Suppressor macrophage treated with lipopolysaccharide for 4 hours (primary cell): ENCODE data around the gene DNAJC10.

Experiments
- DNase-seq: peaks from one replicate; pipeline ENCODE4 v3.0.0-alpha.2; 2020

DNAJC10 gene

DNA sequence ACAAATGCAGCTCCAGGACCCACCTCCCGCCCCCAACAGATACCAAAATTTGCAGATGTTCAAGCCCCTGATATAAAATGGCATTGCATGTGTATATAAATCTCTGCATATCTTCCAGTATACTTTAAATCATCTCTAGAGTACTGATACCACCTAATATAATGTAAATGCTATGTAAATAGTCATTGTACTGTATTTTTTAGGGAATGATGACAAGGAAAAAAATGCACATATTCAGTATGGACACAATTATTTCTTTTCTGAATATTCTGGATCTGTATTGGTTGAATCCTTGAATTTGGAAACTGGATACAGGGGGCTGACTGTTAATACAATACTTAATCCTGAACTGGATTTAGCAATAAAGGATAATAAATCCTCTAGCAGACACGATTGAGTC, 82.7 kb downstream of the DNAJC10 start:
- no peak for DNase-seq

DNA sequence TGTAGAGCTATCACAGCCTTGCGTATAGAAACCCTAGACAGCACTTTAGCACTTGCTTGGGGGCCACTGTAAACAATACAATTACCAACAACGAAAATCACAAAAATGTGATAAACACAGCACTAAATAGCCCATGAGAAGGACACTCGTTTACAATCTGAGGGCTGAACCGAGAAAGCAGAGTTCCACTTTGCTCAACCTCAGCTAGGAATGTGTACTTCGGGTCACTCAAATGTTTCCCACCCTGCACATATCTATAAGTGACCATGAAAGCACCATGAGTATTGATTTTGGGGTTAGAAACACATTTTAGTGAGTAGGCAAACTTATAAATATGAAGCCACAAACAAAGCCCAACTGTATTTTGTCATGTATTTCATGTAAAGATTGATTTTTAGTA, 88.1 kb downstream of the DNAJC10 start:
- no peak for DNase-seq

GRCh38 chr2:182807319-182807718, 91.3 kb downstream of the DNAJC10 start:
- no peak for DNase-seq

GRCh38 chr2:182810087-182810486, 94.0 kb downstream of the DNAJC10 start:
- DNase-seq: no peak

DNA sequence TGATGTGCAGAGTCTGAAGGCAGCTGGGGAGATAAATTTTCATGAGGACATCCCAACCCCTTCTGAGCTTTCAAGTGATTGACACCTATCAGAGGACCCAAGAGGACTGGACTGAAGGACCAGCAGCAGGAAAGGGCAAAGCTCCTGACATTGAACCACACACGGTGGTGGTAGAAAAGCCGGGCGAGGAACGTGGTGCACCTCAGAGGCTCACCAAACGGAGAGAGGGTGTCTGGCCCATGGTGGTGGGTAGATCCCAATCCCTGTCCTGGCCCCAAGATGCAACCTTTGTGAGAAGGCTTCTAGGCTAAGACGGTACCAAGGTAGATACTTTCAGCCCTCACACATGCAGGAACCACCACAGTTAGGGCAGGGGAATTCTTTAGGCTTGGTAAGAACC, 98.3 kb downstream of the DNAJC10 start:
- DNase-seq: no peak

GRCh38 chr2:182814804-182815203, 98.7 kb downstream of the DNAJC10 start:
- DNase-seq: no peak

GRCh38 chr2:182816866-182817265, 100.8 kb downstream of the DNAJC10 start:
- DNase-seq: no peak

DNA sequence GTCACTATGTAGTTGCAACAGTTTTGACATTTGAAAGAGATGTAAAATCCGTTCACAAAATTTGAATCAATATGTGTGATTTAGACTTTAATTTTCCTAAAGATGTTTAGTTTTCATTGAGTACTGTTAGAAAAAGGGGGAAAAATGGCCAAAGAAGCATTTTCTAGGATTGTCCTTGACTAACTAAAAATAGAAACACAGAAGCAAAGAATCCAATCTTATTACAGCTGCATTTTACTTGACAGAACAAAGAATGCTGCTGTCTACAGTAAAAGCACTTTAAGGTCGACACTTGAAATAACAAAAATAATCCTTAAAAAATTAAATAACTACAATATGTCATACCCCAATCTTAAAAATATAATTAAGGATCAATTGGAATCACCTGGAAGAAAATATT, 101.5 kb downstream of the DNAJC10 start:
- DNase-seq: no peak

DNA sequence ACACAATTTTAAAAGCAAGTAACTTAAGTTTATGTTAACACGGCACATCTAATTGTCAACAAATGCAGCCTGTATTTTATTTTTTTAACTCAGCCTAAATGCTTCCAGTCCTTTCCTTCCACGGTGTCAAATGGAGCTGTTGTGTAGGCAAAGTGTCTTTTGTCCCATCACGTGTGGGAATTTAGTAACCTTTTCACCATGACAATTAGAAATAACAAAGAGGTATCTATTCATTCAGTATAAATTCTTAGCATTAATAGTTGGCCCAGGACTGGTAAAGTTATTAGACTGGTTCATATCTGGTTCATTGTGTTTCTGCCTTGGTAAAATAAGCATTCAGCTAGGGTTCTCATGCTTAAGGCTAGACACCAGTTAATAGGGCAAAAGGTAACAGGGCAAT, 102.4 kb downstream of the DNAJC10 start:
- no peak for DNase-seq

DNA sequence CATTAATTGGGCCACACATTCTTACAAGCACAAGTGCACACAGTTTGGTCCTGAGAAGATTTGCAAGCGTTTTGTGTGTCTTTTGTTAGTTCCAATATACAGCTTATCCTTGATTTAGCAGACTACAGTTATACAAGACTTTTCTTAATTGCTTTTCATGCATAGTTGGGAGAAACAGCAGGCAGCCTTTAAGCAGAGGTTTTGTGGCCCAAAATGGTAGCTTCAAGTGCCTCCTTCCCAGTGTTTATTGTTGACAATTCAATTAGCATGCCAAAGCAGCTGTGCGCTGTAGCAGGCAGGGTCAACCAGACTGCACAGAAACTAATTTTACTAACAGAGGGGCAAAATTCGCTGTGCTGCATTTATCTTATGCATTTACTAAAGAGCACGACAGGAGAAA, 102.9 kb downstream of the DNAJC10 start:
- no peak for DNase-seq

GRCh38 chr2:182819412-182819811, 103.4 kb downstream of the DNAJC10 start:
- no peak for DNase-seq

- DNase-seq: no peak
Measured at GRCh38 chr2:182821182-182821581, 105.1 kb downstream of the DNAJC10 start.

DNA sequence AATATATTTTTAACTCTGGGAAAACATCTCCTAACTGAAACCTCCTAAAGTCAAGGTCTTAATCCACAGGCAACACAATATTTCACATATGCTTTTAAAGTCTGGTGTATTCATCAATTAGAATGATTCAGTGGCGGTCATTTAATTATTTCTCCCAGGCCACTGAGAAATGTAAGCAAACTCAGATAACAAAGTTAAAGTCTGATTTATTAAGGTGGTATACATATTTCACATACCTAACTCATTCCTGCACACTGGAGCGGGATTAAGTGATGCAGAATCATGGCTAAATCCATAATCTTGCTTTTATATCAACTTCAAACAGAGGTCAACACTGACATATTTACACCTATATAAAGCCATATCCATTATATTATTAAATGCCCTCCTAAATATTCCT, 106.7 kb downstream of the DNAJC10 start:
- DNase-seq: no peak

DNA sequence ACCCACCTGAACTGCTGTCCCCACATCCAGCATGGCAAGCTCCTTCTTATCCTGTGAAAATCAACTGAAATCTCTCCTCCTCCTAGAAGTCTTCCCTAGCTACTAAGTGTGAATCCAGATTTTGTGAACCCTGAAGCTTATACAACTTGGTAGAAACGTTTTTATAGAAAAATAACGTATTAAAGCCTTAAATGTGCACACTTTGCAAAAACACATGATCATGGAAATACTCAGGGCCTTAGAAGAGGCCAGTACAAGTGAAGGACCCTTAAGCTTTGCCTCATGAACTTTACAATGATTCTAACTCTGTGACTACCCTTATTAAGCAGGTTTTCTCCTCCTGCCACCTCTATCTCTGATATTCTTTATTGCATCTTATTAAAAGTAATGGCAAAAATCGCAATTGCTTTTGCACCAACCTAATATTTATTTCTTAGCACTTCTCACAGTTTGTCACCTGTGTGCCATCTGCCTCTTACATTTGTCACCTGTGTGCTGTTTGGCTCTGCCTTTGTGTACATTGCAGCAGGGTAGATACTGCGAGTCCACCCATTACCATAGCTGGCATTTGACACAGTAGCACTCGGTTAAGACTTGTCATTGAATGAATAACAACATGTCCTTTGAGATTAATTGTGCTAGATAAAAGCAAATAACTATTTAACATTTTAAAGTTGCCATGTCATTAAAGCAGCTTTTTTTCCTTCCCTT, 108.2 kb downstream of the DNAJC10 start:
- no peak for DNase-seq

- no peak for DNase-seq
Measured at GRCh38 chr2:182824767-182825158, 108.7 kb downstream of the DNAJC10 start.

GRCh38 chr2:182826064-182826463, 110.0 kb downstream of the DNAJC10 start:
- no peak for DNase-seq

DNA sequence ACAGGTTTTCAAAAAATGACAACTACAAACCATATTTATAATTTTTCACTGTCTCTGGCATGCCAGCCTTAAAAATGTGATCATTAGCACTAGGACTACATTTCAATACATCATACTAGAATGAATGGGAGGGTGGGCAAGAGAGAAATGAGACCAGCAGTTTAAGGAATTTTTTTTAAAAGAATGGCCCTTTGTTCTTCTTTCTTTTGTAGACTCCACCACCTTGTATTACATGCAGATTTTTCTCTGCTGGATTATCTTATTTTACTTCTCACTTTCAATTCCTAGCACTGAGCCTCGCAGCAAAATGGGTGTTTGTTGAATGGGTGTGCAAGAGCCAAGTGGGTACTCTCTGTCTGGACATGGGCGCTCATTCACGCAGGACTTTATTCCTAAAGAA, 110.4 kb downstream of the DNAJC10 start:
- DNase-seq: no peak

GRCh38 chr2:182827182-182827879, 111.3 kb downstream of the DNAJC10 start:
- DNase-seq: no peak

GRCh38 chr2:182831101-182831500, 115.0 kb downstream of the DNAJC10 start:
- DNase-seq: no peak

DNA sequence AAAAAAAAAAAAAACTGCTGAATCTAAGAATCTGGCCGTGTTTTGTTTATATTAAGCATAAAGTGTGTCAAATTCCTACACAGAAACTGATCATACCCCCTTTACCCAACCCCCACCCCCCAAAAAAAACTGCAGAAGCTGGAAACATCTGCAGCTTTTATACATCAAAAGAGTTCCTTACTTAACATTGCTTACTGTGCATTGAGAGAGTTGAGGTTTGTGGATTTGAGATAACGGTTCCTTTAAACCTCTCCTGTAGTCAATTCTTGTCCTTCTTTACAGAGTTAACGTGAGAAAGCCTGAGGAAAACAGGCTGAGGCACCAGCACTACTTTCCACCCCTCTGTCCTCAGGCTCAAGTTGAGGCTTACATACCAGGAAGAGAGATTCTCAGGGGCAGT, 115.9 kb downstream of the DNAJC10 start:
- DNase-seq: no peak

- no peak for DNase-seq
Measured at GRCh38 chr2:182833084-182833854, 117.2 kb downstream of the DNAJC10 start.

GRCh38 chr2:182834293-182834692, 118.2 kb downstream of the DNAJC10 start:
- DNase-seq: no peak

DNA sequence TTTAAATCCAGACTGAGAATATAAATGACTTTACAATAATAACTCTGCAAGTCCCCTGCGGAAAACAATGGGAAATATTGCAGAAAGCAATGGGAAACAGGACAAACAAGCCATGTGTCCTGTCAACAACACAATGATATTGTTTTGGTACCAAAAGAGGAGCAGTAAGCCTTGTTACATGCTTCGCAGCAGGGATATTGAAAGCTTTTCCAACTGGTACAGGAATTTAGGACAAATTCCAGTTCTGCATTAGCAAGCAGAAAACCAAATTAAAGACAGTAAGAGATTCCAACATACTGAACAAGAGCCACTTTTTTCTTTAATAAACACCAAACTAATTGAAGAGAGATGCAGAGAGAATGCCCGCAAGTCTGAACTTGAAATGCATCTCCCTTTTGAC, 120.4 kb downstream of the DNAJC10 start:
- no peak for DNase-seq
